AG04450 (cell line): Measurements from ENCODE around the gene STPG2. TPM values are rescaled to one million over a fixed set of nuclear protein-coding genes. Genes with fewer than 3 reads are reported as not detected.

ENCODE experiments used
- CTCF ChIA-PET: fragments of 300-600, 350-600 bp; formaldehyde crosslinking; extraction: SDS; loops from one replicate; lab custom pipeline; 2022; ENCODE audit warnings: antibody characterized with exemption, inconsistent platforms; lab: Charles Lee
- POLR2A ChIA-PET: fragments of 350-600 bp; formaldehyde crosslinking; extraction: SDS; loops from one replicate; lab custom pipeline; 2021; ENCODE audit warnings: antibody characterized with exemption, inconsistent platforms; lab: Yijun Ruan, JAX
- DNase-seq: peaks from one replicate; pipeline ENCODE4 v3.0.0-alpha.2; 2011; ENCODE audit warnings: low read depth, low spot score
- H3K27ac ChIP-seq: one replicate; pipeline ENCODE4 v1.5.1; 2012; ENCODE audit warnings: low read depth, low read length, control low read depth
- H3K27me3 ChIP-seq: one replicate; pipeline ENCODE4 v1.6.0; 2012; ENCODE audit warnings: low read length; ENCODE audit not compliant: control insufficient read depth, insufficient read depth
- H3K4me3 ChIP-seq: 2 replicates; pipeline ENCODE4 v1.5.1; 2011; ENCODE audit warnings: mild to moderate bottlenecking, low read depth, low read length, control low read depth
- H3K9me3 ChIP-seq: 2 replicates; pipeline ENCODE4 v1.5.1; 2012; ENCODE audit warnings: low read length; ENCODE audit not compliant: control insufficient read depth, insufficient read depth
- polyA plus RNA-seq: library from polyadenylated mRNA; depleted of rRNA; stranded (reverse); fragments of >200 nt; gene quantifications from 2 replicates; pipeline ENCODE4 v1.2.3, GENCODE V29; 2011
- TF ChIP-seq, protein P1 (sequence below): IDR thresholded peaks from 2 replicates; pipeline ENCODE4 v1.5.1; 2011; ENCODE audit warnings: low read depth, low read length, control low read depth, inconsistent platforms

The STPG2 gene
- polyA plus RNA-seq, 1 experiment = not detected

DNA sequence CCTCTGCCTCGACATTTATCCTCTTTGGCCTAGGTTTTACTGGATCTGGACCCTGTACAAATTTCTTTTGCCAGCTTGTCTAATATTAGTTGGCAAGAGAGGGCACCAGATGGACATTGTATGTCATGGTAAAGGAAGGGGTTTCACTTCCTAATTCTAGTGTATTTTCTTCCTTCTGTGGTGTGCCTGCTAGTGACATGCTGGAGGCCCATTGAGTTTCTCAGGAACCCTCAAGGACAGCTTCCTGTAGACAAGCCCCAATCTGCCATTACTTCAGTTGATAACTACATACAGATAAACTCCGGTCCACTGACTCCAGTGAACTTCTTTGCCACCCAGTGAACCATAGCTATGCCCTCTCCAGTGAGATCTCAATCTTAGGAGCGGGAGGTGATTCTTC, 116.9 kb downstream of the STPG2 start:
- ChIA-PET CTCF (no interaction called here), POLR2A (no interaction called here)
- DNase-seq = no peak
- H3K9me3 ChIP-seq = no peaks in the 10 kb centered on the region; the same call in 1 of the 2 replicates
- TF ChIP-seq, protein P1, sequence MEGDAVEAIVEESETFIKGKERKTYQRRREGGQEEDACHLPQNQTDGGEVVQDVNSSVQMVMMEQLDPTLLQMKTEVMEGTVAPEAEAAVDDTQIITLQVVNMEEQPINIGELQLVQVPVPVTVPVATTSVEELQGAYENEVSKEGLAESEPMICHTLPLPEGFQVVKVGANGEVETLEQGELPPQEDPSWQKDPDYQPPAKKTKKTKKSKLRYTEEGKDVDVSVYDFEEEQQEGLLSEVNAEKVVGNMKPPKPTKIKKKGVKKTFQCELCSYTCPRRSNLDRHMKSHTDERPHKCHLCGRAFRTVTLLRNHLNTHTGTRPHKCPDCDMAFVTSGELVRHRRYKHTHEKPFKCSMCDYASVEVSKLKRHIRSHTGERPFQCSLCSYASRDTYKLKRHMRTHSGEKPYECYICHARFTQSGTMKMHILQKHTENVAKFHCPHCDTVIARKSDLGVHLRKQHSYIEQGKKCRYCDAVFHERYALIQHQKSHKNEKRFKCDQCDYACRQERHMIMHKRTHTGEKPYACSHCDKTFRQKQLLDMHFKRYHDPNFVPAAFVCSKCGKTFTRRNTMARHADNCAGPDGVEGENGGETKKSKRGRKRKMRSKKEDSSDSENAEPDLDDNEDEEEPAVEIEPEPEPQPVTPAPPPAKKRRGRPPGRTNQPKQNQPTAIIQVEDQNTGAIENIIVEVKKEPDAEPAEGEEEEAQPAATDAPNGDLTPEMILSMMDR = no peak
- H3K27me3 ChIP-seq = no peaks in the 10 kb centered on the region
- no peak overlapping the region for H3K4me3 ChIP-seq
- no peak overlapping the region for H3K27ac ChIP-seq

DNA sequence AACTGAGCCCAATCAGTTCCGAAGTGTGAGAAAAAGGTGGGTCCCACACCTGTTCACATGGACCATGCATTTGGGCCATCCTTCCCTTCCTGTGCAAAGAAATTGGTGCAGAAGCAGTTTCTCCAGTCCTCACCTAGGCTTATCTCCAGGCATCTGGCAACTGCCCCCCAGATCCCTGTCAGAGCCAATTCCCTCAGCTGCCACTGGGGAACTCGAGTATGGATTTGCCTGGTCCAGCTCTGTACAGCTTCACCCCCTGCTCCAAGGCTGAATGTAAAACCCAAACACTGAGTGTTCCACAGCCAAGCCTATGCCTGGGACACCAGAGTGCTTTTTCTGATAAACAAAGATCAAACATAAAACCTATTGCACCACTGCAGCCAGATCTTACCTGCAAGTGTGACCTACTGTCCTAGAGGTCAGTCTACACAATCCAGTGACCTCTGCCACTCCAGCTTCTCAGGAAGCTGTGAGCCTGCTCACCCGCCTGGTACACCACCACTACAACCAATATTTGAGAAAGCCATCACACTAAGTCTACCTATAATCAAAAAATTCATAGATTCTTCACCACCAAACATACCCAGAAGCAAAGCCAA, 136.4 kb downstream of the STPG2 start:
- DNase-seq = no peak
- Histone ChIP-seq H3K9me3 (peaks cover 3% of the 10 kb centered on the region; the same call in 1 of the 2 replicates), H3K27me3 (no peaks in the 10 kb centered on the region), H3K27ac (no peak overlapping the region), H3K4me3 (no peak overlapping the region)
- TF ChIP-seq, protein P1 = no peak
- ChIA-PET POLR2A (no interaction called here), CTCF (no interaction called here)

DNA sequence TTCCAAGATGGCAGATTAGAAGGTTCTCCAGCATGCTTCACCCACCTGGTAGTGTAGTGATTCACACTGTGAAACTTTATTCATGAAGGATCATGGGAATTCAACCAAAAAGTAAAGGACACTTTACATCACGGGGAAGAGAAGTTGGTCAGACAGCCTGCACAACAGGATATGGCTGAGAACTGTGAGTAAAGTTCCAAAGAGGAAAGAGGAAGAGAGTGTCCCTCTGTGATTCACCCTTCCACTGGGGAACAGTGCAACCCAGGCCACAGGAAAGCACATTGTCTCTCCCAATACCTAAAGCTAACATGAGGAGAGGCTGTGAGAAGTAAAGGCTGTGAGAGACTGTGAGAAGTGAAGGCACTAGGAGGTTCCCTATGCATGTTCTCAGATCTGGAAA, 137.2 kb downstream of the STPG2 start:
- Histone ChIP-seq H3K27ac (no peak overlapping the region), H3K27me3 (no peaks in the 10 kb centered on the region), H3K4me3 (no peak overlapping the region), H3K9me3 (peaks cover 3% of the 10 kb centered on the region; the same call in 1 of the 2 replicates)
- no peak for DNase-seq
- TF ChIP-seq, protein P1 = no peak
- POLR2A ChIA-PET = no interaction called here
- CTCF ChIA-PET = no interaction called here

DNA sequence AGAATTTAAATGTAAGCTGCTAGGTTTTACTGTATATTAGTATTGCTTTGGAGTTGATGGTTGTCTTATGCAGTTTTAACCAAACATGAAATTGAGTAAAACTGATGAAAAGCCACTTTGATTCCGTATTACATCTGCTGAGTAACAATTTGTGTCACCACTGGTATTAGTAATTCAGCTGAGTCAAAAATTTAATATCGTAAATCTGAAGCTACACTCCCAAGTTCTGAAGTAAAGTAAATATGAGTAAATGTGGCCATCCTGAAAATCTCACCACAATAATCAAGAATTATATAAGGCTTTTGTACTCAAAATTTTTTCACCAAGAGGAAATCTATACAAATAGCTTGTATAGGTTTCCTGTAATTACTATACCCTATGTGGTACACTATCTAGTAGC, 142.3 kb downstream of the STPG2 start:
- H3K27me3 ChIP-seq = no peaks in the 10 kb centered on the region
- H3K27ac ChIP-seq = no peak overlapping the region
- TF ChIP-seq, protein P1 = no peak
- H3K4me3 ChIP-seq = no peak overlapping the region
- no peaks in the 10 kb centered on the region for H3K9me3 ChIP-seq
- POLR2A ChIA-PET = no interaction called here
- CTCF ChIA-PET = no interaction called here
- no peak for DNase-seq

DNA sequence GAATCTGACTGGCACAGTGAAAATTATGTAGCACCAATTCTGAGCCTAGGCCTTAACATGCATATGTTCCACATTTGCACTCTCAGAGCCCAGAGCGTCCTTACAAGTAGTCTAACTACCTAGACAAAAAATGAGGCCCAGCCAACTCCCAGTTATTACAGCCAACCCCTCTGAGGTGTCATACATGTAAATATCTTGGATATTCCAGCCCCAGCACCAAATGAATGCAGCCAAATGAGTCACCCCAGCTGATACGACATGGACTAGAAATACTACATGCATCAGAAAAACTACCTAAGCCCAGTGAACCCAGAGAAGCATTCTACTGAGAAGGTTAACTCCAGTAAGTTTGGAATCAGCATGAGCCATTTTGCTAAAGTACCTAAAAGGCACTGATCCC, 145.1 kb downstream of the STPG2 start:
- no peak overlapping the region for H3K4me3 ChIP-seq
- ChIA-PET POLR2A (no interaction called here), CTCF (no interaction called here)
- TF ChIP-seq, protein P1 = no peak
- H3K9me3 ChIP-seq = no peaks in the 10 kb centered on the region; the same call in none of the 2 replicates
- no peaks in the 10 kb centered on the region for H3K27me3 ChIP-seq
- no peak for DNase-seq
- no peak overlapping the region for H3K27ac ChIP-seq
